Astrocyte (in vitro differentiated cells and primary cell): Measurements from ENCODE around the gene POLE4.

Experiments
- CTCF ChIP-seq: IDR thresholded peaks from 2 replicates; pipeline ENCODE4 v1.5.1; 2011; ENCODE audit warnings: low read depth, mild to moderate bottlenecking, inconsistent platforms, low read length, moderate library complexity; ENCODE audit not compliant: insufficient read depth
- EZH2 ChIP-seq: IDR thresholded peaks from 2 replicates; pipeline ENCODE4 v1.6.1; 2012; ENCODE audit warnings: mild to moderate bottlenecking, low read length, inconsistent platforms; ENCODE audit not compliant: insufficient read depth

GRCh38 chr2:75007819-75008218 lies 49.4 kb downstream of the POLE4 start:
- no peak for TF ChIP-seq CTCF
- TF ChIP-seq EZH2 = no peak
